Measurements from ENCODE around the gene MEGF9.

Gene MEGF9

DNA sequence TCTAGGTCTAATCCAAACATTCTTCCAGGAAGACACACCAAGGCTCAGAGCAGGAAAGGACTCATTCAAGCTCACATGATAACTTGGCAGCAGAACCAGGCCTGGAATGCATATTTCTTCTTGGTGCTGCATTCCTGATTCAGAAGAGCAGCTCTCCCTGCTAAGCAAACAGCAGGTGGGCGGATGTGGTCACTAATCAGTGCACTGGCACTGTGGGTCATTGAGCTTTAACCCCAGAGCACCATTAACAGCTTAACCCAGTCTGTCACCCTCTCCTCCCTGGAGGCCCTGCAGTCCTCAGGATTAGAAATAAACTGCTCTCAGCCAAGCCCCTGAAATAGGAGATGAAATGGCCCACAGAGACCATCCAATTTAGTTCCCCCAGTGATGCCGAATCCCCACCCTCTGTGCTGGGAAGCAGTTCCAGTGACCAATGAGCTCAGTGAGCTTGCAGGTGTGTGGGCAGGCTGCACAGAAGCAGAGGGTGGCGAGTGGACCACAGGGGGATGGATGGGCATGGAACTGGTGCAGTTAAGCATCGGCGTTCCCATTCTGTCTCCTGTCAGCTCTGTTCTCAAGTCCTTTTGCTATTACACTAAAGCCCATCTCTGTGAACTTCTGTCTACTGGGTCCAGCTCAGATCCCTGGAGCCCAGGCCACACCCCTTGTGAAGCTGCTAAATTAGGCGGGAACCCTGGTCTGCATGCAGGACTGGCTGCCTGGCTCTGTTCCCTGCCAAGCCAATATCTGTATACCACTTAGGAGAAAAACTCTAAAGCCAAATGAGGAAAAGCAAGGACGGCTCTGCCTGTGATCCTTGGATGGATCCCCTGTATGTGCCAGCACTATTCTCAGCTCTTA is 16.6 kb upstream of the MEGF9 start:
- no peak for DNase-seq

DNA sequence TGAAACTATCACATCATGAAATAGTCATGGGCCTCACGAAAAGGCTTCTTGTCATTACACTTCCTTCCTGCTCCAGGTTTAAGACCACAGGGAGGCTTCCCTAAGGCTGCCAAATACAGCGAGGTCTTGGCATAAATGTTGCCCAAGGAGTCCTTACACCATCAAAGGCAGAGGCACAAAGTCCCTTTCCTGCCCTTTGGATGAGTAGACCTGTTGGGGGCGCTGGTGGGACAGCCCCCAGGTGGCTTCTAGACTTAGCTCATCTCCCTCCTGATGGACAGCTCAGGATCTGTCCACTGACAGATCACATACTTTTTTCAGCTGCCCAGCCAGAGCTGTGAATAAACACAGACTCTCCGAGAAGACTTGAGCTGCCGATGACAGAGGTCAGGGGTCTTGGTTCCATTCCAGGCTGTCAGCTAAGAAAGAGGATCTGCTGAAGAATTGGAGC is 15.5 kb upstream of the MEGF9 start:
- DNase-seq = no peak

DNA sequence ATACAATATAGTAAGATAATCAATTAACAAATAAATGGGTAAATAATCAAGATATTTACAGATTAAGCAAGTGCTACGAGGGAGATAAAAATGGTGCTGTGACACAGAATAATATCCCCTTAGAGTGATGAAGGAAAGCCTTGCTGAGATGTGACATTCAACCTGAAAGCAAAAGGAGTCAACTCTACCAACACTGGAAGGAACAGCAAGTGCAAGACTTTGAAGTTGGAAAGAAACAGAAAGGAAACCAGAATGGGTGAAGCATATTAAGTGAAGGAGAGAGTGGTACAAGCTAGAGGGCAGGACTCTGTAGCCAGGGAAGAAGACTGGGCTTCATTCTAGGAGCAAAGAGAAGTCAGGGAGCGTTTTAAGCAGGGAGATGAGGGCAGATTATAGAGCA is 12.2 kb upstream of the MEGF9 start:
- no peak for DNase-seq

DNA sequence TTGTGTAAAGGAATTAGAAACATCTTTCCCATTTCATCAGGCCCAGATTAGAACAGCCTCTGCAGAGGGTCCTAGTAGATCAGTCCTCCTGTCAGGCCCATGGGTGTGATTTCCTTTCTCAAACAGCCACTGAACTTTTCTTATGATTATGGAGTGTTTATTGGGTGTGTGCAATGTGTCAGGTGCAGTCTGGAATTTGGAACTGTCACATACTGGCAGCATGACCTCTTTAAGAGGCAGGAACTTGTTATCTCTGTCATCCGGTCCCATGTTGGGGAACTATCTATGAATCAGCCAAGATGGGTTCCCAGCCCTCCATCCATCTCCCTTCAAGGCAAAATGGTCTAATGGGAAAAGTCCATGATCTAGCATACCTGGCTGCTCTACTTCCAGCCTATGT is 11.6 kb upstream of the MEGF9 start:
- DNase-seq = no peak

DNA sequence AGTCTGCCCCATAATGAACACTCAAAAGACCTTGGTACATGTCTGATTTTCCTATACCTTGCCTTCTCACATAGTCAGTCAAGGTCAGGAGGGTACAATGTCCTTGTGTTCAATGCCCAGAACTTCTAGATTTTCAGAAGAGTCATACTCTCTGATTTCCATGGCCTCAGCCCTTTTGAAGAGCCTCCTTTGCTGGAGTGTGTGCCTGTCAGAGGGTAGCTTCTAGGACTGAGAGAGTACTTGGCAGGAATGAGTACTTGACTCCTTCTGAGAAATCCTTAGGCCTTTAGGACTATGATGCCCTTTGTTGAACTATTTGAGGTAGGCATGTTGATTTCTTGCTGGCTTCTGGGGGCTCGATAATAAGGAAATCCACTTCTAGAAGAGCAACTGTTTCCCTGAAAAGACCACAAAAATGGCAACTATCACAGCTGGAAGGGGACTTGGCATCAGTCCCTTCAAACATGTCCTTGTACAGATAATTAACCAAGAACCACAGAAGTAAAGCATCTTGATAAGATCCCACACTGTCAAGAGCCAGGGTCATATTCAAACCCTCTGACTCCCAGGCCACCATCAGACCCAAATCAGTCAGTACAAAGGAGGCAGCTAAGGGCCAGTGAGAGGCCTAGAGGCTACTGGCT is 10.6 kb upstream of the MEGF9 start:
- no peak for DNase-seq

DNA sequence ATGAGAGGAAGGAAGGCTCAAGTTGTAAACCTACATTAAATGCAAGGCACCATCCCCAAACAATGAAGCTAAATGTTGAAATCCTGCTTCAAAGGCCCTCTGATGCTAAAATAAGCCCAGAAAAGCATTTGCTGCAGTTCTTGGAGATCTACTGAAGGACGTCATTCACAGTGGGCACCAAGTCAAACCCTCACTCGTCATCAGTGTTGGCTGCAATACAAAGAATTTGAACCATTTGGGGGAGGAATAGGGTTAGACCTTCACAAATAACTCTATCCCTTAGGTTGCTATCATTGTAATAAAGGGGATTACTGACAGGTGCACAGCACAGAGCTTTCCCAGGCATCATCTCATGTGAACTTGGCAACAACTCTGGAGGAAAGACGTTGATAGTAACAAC is 9.3 kb upstream of the MEGF9 start:
- no peak for DNase-seq

DNA sequence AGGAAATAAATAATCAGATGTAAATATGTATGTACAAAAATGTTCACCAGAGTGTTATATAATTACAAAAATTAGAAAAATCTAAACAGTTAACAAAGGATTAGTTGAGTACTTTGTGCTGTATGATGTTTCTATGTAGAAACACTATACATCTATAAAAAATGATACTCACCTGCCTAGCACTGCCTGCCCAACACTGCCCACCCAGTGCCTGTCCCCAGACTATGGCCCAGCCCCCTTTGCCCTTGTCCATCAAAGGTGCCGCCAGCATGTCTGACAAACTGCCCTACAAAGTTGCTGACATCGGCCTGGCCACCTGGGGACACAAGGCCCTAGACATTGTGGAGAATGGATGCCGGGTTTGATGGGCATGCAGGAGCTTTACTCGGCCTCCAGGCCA is 6.1 kb upstream of the MEGF9 start:
- DNase-seq = no peak

DNA sequence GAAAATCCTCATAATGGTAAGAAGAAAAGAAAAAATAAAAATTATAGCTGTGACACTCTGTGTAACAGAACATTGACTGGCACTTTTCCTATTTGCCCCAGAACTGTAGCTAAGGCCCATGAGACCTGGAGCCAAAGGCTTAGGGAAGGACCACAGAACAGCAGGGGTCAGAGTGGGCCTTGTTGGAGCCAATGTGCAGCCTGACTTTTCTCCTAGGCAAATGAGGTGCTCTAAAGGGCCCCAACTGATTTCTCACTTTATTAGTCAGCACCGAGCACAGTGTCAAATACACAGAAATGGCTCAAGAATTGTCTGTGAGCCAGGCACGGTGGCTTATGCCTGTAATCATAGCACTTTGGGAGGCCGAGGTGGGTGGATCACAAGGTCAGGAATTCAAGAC is 4.0 kb upstream of the MEGF9 start:
- no peak for DNase-seq

DNA sequence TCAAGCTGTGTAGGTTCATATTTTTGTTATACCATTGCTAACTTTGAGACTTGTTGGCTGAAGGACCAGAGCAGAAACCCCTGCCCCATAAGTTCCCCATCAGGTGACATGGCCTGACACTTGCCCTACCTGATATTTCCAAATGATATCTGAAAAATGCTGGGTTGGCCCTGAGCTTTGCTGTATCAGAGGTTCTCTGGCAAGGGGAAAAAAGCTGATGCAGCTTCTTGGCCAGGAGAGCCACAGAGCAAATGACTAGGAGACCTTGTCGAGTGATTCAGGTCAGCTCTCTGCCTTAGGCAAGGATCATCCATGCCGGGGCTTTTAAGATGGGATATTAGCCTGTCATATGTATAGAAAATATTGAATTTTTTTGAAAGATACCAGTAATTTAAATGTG is 2.9 kb upstream of the MEGF9 start:
- no peak for DNase-seq

DNA sequence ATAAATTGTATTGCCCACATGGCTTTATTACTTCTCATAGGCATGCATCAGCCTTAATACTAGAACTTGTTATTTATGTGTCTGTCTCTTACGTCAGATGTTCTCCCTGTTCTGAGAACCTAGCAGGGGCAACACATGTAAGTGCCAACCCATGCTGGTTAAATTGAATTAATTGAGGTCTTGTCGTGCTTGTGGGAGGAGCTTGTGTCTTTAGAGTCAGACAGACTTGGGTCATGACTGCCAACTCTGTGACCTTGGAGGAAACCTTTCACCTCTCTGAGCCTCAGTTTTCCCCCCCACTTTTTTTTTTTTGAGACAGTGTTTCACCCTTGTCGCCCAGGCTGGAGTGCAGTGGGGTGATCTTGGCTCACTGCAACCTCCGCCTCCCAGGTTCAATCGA is 2.2 kb upstream of the MEGF9 start:
- no peak for DNase-seq

DNA sequence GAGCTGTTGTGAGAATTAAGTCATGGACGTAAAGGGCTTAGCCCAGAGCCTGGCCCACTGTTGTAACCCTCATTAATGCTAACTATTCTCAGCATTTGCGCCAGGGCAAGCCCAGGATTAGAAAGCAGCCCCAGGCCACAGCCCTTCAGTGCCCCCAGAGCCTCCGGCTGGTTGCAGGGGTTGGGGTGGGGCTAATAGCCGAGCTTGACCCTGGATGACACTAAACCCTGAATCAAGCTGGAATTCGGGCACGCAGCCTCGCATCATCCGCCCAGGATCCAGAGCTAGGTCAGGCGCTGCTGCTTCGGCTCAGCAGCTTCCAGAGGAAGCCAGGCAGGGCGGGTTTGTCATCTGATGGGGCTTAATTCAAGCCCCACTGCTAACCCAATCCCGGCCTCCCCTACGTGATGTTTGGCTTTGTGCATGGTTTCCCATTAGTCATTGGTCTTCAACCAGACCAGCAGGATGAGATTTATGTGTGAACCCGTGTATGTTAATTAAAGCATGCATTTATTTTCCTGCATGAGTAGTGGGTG is 1.2 kb upstream of the MEGF9 start:
- DNase-seq = no peak

DNA sequence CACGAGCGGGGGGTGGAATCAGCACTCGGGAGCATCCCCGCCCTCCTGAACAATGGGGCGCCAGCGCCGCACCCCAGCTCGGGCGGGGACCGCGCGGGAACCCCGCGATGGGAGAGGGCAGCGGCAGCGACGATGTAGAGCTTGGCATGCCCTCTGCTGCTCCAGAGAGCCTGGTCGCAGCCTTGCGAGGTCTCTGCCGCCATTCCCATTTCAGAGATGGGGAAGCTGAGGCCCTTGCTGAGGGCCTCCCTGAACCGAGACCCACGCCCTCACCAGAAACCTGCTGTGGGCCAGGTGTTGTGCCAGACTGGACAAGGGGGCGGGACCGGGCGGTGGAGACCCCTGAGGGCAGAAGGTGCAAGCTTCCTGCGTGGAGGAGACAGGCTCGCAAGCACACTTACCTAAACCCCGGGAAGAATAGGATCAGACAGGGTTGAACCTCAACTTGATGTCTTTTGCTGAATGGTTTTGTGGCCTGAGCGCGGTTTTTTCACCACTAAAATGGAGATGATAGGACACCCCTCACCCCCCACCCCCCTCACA is 647 bp upstream of the MEGF9 start:
- DNase-seq = no peak

DNA sequence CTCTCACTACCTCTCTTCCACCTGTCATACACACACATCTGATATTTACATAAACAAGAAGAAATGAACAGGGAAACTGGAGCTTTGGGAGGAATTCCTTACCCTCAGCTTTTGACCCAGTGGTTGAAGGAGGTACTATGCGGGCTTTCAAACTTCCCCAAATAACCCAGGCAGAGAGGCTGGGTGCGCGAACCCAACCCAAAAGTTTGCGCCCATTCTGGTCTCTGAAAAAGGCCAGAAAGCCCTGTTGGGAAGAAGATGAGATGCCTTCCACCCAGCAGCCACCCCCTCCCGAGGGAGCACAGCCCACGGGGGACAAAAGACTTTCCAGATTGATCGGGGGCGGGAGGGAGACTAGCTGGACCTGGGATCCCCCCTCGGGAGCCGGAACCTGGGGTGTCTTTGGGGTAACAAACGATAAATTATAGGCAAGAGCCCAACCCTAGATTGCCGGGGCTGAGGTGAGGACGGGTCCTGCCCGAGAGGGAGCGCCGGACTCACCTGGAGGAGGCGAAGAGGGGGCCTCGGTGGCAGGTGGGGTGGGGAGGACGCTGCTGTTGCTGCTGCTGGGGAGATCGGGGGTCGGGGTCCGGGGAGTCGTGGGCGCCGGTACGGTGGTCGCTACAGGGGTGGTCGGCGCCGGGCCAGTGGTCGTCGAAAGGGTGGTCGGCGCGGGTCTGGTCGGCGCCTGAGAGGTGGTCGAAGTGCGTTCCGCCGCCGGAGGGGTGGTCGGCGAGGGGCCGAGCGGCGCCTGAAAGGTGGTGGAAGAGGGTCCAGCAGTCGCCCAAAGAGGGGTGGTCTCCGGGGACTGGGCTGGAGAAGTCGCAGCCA is 798 bp downstream of the MEGF9 start:
- no peak for DNase-seq

DNA sequence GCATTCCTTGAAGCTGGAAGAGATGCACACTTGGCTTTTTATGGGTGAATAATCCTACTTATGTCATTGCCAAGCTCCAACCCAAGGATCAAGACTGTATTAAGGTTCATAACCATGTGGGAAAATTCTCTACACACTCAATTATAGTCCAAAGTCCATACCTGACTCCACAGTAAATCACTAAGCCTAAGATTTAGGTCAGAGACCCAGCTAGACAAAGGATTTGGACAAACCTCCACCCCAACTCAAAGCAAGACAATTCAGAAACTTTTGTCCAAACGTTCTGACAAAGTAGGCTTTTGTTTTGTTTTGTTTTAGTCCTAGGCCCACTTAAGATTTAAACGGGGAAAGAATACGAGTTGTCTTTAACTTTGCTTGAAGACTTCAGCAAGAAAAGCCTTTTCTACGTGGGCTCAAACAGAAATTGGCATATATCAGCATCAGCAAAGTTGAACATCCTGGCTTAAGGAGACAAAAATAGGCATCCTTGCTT is 1.7 kb downstream of the MEGF9 start:
- DNase-seq = no peak

DNA sequence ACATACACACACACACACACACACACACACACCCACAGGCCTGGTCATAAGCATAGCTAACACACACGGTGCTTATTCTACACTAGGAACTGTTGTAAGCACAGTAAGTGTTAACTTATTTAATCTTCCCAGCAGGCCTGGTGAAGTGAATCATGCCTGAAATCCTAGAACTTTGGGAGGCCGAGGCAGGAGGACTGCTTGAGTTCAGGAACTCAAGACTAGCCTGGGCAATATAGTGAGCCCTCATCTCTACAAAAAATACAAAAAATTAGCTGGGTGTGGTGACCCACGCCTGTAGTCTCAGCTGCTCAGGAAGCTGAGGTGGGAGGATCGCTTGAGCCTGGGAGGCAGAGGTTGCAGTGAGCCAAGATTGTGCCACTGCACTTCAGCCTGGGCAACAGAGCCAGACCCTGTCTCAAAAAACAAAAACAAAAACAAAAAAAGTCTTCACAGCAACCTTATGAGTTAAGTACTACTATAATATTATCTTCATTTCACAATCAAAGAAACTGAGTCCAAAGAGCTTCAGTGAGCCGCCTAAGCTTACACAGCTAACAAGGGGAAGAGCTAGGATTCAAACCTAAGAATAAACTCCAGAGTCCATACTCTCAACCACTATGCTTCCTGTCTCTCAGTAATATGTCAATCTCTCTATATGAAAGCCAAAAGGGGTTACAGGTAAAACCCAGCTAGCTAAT is 2.3 kb downstream of the MEGF9 start:
- no peak for DNase-seq

DNA sequence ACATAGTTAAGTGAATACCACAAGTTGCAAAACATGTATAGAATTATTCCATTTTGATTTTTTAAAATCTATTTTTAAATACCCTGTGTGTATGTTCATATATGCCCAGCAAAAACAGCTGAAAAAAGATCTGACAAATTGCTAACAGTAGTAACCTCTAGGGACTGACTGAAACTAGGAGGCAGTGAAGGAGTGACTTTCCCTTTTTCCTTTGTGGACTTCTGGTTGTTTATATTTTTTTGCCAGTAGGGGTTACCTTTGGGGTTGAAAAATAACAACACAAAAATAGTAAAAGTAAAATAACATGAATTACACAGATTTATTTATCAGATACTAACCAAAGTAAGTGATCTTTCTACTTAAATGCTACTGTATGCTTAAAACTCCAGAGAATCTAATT is 2.9 kb downstream of the MEGF9 start:
- DNase-seq = no peak

DNA sequence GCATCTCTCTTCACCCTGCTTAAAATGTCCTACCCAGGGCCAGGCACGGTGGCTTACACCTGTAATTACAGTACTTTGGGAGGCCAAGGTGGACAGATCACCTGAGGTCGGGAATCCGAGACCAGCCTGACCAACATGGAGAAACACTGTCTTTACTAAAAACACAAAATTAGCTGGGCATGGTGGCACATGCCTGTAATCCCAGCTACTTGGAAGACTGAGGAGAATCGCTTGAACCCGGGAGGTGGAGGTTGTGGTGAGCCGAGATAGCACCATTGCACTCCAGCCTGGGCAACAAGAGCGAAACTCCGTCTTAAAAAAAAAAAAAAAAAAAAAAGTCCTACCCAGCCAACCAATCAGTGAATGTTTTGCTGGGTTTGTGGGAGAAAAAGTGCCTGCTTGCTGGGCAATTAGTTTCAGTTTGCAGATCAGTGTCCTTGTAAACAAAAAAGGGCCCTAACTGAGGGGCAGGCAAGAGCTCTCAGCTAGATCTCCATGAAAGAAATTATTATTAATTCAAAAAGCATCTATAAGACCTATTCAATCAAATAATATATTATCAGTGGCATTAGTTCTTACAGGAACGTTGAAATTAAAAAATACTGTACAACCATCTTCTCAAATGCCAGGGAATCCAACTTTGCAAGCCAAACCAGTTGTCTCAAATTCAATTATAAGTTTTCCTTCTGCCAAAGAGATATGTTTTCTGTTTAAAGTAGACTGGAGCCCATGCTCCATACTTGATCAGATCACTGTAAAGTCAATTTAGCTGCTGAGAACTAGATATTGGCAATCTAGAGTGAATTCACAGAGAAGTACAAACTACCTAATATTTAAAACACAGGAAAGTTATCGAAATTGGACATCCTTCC is 3.9 kb downstream of the MEGF9 start:
- no peak for DNase-seq

DNA sequence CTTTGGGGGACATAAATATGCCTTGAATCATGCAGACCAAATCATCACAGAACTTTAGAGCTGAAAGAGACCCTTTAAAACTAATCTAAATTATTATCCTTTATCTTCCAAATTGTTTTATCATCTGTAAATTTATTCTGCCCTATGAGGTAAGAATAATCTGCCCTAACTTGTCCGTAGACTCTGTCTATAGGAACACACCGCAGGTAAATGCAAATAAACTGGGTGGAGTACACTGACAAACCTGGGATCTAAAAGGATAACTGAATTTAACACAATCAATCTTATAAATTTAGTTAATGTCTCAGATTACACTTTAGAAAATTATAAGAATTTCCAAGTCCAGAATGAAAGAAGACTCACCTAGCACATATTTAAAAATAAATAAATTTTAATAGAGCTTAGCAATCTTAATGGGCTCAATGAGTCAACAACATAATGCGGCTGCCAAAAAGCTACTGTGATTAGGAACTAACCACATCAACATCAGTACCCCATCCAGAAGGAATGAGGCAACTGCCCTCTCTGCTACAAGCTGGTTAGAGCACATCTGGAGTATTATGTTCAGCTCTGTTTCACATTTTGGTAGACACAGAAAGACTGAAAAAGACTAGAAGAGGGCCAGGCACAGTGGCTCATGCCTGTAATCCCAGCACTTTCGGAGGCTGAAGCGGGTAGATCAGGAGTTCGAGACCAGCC is 5.6 kb downstream of the MEGF9 start:
- DNase-seq = no peak

DNA sequence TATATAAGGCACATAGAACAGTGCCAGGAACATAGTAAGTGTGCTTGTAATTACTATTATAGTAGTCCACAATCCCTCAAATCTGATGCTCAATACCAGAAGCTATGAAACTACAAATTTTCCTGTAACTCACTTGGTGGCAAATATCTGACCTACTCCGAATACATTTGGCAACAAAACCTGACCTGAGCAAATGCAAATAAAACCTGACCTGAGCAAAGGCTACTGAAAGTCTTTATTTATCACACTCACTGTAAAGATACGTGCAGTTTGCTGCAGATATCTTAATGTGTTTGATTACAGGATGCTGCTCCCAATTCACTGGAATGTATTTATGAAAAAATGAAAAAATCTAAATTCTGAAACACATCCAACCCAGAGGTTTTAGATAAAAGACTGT is 7.1 kb downstream of the MEGF9 start:
- DNase-seq = no peak

DNA sequence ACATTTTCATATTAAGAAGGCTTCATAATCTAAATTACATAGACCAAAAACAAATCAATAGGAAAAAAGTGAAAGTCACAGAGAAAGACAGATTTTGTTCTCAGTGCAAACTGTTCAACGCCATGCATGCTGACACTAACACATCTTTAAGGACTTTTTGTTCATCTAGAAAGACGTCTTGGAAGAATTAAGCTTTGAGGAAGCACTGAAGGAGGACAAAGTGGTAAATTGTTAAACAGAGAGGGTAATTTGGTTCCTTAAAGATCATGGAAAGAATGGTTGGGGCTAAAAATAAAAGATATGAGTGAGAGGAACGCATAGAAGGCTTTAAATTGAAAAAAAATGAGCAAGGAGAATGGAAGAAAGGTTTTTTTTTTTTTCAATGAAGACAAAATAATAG is 9.1 kb downstream of the MEGF9 start:
- no peak for DNase-seq

DNA sequence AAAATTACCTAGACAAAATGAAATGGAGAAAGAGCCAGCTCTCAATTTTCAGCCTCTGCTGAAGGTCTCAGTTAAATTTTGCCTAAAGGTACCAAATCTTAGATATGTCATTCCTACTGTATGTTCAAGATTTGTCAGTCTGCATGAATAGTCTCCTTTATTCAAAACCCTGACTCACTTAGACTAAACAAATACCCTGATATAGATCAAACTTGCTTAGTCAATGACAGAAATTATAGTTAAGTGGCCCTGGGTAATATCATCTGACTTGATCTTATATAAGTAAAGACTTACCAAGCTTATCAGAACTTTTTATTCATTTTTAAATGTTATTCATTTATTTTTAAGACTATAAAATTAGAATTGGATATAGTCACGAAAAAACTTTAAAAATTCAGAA is 12.2 kb downstream of the MEGF9 start:
- no peak for DNase-seq
